ENCODE data around the gene SPECC1.

GRCh38 chr17:20091174-20092029 is 82.2 kb downstream of the SPECC1 start:
- TF ChIP-seq CTCF (conservative IDR thresholded peaks at IDR 0.05; ENCODE audit: low read depth, low read length), result no peak
- TF ChIP-seq EZH2 (IDR thresholded peaks at IDR 0.05; ENCODE audit: low read length, unreplicated experiment), result no peak

Data from PC-3 (cell line).